ENCODE data around the gene C3orf62.

The C3orf62 gene

DNA sequence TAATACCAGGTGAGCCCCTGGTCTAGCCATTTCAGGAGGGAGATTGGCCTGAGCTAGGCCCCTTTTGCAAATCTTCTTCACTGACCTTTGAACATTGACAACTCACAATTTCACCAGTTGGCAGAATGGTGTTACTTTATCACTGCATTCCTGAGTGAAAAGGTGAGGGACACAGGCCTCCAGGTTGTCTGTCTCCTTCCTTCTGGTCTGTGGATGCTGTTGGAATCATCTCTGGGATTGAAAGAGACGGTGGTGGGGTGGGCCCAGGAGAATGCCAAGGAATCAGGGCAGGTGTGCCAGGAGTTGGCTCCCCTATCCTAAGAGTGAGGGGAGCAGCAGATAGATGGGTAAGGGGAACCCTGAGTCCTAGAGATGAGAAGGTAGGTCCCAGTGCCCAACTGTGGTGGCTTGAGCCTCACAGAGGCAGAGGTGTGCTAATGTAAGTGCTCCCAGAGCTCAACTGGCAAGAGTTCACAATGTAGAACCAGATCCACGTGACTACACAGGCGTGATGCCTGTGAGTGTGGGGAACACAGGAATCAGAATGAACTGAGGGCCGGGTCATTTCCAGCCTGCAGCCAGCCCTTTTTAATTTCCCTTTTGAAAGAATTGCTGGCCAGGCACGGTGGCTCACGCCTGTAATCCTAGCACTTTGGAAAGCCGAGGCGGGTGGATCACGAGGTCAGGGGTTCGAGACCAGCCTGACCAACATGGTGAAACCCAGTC, 11.2 kb downstream of the C3orf62 start:
- Histone ChIP-seq H3K4me1 (ENCODE audit: control insufficient read depth, low read depth, low read length) (no peaks in the 10 kb centered on the region), H3K18ac (ENCODE audit: low read length) (no peak overlapping the region), H3K79me2 (ENCODE audit: control insufficient read depth, insufficient read depth, low read length) (no peaks in the 10 kb centered on the region), H3K4me3 (ENCODE audit: low read length) (no peak overlapping the region), H3K27ac (ENCODE audit: low read depth, low read length) (no peak overlapping the region), H4K5ac (ENCODE audit: low read length) (no peak overlapping the region), H3K36me3 (ENCODE audit: control insufficient read depth, insufficient read depth, low read length) (no peaks in the 10 kb centered on the region), H3K23ac (ENCODE audit: low read length) (no peak overlapping the region), H2BK5ac (ENCODE audit: low read length) (no peak overlapping the region), H3K9ac (ENCODE audit: low read length) (no peak overlapping the region), H2BK120ac (ENCODE audit: low read depth, low read length) (no peak overlapping the region), H3K4ac (ENCODE audit: low read depth, low read length) (no peak overlapping the region), H3K27me3 (ENCODE audit: insufficient read depth, low read length, poor library complexity) (no peaks in the 10 kb centered on the region), H3K4me2 (ENCODE audit: low read length) (no peak overlapping the region), H2AK5ac (ENCODE audit: low read length) (no peak overlapping the region), H4K8ac (ENCODE audit: low read depth, low read length) (no peak overlapping the region), H2BK15ac (replicated peaks; ENCODE audit: low read depth) (no peak overlapping the region), H3K79me1 (ENCODE audit: low read length) (no peaks in the 10 kb centered on the region), H3K56ac (ENCODE audit: low read length) (no peak overlapping the region)
- WGBS (ENCODE audit: extremely low coverage, insufficient coverage, low lambda C conversion rate), result no CpG with 5 or more reads among the region's 10 CpGs
- DNase-seq, result no peak

DNA sequence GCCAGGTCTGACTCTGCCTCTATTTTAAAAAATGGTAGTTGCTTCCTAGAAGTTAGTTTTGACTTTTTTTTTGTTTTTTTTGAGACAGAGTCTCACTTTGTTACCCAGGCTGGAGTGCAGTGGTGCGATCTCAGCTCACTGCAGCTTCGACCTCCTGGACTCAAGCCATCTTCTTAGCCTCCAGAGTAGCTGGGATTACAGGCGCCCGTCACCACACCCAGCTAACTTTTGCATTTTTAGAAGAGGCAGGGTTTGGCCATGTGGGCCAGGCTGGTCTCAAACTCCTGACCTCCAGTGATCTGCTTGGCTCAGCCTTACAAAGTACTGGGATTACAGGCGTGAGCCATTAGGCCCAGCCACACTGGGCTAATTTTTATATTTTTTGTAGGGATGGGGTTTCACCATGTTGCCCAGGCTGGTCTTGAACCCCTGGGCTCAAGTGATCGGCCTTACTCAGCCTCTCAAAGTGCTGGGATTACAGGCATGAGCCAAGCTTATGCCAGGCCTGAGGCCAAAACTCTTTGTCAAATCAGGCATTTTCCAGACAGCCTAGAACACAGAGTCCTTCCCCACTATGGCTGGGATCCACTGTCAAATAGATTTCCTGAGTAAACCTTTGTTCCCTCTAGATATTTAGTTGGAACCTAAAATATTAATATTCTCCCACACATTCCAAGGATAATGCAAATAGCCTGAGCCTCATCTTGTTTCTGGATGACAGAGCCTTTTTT, 13.7 kb downstream of the C3orf62 start:
- no peak overlapping the region for H3K23ac ChIP-seq (ENCODE audit: low read length)
- no peak for DNase-seq
- H2BK15ac ChIP-seq (replicated peaks; ENCODE audit: low read depth), result no peak overlapping the region
- no peak overlapping the region for H2AK5ac ChIP-seq (ENCODE audit: low read length)
- no peaks in the 10 kb centered on the region for H3K79me1 ChIP-seq (ENCODE audit: low read length)
- no peaks in the 10 kb centered on the region for H3K4me1 ChIP-seq (ENCODE audit: control insufficient read depth, low read depth, low read length)
- WGBS (ENCODE audit: extremely low coverage, insufficient coverage, low lambda C conversion rate), result no CpG with 5 or more reads among the region's 6 CpGs
- no peak overlapping the region for H3K4me2 ChIP-seq (ENCODE audit: low read length)
- H3K18ac ChIP-seq (ENCODE audit: low read length), result no peak overlapping the region
- no peaks in the 10 kb centered on the region for H3K79me2 ChIP-seq (ENCODE audit: control insufficient read depth, insufficient read depth, low read length)
- no peak overlapping the region for H3K9ac ChIP-seq (ENCODE audit: low read length)
- H2BK120ac ChIP-seq (ENCODE audit: low read depth, low read length), result no peak overlapping the region
- no peak overlapping the region for H3K27ac ChIP-seq (ENCODE audit: low read depth, low read length)
- H3K36me3 ChIP-seq (ENCODE audit: control insufficient read depth, insufficient read depth, low read length), result no peaks in the 10 kb centered on the region
- H3K56ac ChIP-seq (ENCODE audit: low read length), result no peak overlapping the region
- H3K27me3 ChIP-seq (ENCODE audit: insufficient read depth, low read length, poor library complexity), result no peaks in the 10 kb centered on the region
- H3K4ac ChIP-seq (ENCODE audit: low read depth, low read length), result no peak overlapping the region
- no peak overlapping the region for H2BK5ac ChIP-seq (ENCODE audit: low read length)
- no peak overlapping the region for H3K4me3 ChIP-seq (ENCODE audit: low read length)
- no peak overlapping the region for H4K8ac ChIP-seq (ENCODE audit: low read depth, low read length)
- H4K5ac ChIP-seq (ENCODE audit: low read length), result no peak overlapping the region

DNA sequence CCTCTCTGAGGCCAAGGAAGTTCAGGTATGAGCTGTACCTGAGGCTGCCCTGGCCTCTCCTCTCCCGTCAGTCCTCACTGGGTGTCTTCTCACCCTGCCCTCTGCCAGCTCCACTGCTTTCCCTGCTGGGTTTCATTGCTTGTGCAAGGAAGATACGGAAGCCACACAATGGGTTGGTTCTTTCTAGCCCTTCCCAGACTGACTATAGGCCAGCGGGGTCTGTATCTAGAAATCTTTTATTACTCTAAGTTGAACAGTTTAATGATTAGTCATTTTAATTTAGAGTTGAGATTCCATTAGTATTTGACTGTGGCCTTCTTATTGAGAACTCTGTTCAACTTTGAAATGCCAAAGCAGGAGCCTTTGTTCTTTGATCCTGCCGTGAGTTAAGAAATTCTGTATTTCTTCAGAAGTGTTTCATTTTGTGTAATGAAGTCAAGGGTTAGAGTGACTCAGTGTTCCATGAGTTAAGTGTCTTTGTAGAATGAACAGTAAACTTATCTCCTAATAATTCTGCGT, 16.2 kb downstream of the C3orf62 start:
- H3K36me3 ChIP-seq (ENCODE audit: control insufficient read depth, insufficient read depth, low read length), result no peaks in the 10 kb centered on the region
- H3K4me1 ChIP-seq (ENCODE audit: control insufficient read depth, low read depth, low read length), result no peaks in the 10 kb centered on the region
- H3K18ac ChIP-seq (ENCODE audit: low read length), result no peak overlapping the region
- H2BK15ac ChIP-seq (replicated peaks; ENCODE audit: low read depth), result no peak overlapping the region
- no peaks in the 10 kb centered on the region for H3K79me1 ChIP-seq (ENCODE audit: low read length)
- H2BK120ac ChIP-seq (ENCODE audit: low read depth, low read length), result no peak overlapping the region
- no peak overlapping the region for H3K23ac ChIP-seq (ENCODE audit: low read length)
- H3K9ac ChIP-seq (ENCODE audit: low read length), result no peak overlapping the region
- DNase-seq, result no peak
- no peak overlapping the region for H3K4me3 ChIP-seq (ENCODE audit: low read length)
- H3K27ac ChIP-seq (ENCODE audit: low read depth, low read length), result no peak overlapping the region
- WGBS (ENCODE audit: extremely low coverage, insufficient coverage, low lambda C conversion rate), result no CpG with 5 or more reads among the region's 5 CpGs
- H3K27me3 ChIP-seq (ENCODE audit: insufficient read depth, low read length, poor library complexity), result no peaks in the 10 kb centered on the region
- H4K8ac ChIP-seq (ENCODE audit: low read depth, low read length), result no peak overlapping the region
- no peak overlapping the region for H2AK5ac ChIP-seq (ENCODE audit: low read length)
- no peaks in the 10 kb centered on the region for H3K79me2 ChIP-seq (ENCODE audit: control insufficient read depth, insufficient read depth, low read length)
- H3K4me2 ChIP-seq (ENCODE audit: low read length), result no peak overlapping the region
- no peak overlapping the region for H3K56ac ChIP-seq (ENCODE audit: low read length)
- no peak overlapping the region for H4K5ac ChIP-seq (ENCODE audit: low read length)
- no peak overlapping the region for H3K4ac ChIP-seq (ENCODE audit: low read depth, low read length)
- H2BK5ac ChIP-seq (ENCODE audit: low read length), result no peak overlapping the region

DNA sequence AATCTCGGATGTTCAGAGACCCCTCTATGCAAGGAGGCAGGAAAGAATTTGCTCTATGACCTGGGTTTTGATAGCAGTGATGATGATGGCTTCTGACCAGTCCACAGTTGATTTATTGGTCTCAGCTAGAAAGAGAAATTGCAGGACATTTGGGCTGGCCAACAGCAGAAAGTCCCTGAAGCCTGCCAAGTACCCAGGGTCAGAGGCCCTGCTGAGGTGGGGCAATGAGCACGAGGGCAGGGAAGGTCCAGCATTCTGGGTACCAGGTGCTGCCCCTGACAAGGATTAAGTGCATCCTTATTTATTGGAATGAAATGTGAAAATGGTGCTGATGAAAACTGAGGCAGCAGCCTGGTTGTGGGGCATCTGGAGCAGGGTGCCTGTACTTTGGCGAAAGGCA, 19.8 kb downstream of the C3orf62 start:
- Histone ChIP-seq H3K56ac (ENCODE audit: low read length) (no peak overlapping the region), H3K79me2 (ENCODE audit: control insufficient read depth, insufficient read depth, low read length) (no peaks in the 10 kb centered on the region), H3K4me1 (ENCODE audit: control insufficient read depth, low read depth, low read length) (no peaks in the 10 kb centered on the region), H2BK5ac (ENCODE audit: low read length) (no peak overlapping the region), H3K36me3 (ENCODE audit: control insufficient read depth, insufficient read depth, low read length) (no peaks in the 10 kb centered on the region), H3K27me3 (ENCODE audit: insufficient read depth, low read length, poor library complexity) (no peaks in the 10 kb centered on the region), H2BK120ac (ENCODE audit: low read depth, low read length) (no peak overlapping the region), H3K4ac (ENCODE audit: low read depth, low read length) (no peak overlapping the region), H4K8ac (ENCODE audit: low read depth, low read length) (no peak overlapping the region), H2AK5ac (ENCODE audit: low read length) (no peak overlapping the region), H3K23ac (ENCODE audit: low read length) (no peak overlapping the region), H3K27ac (ENCODE audit: low read depth, low read length) (no peak overlapping the region), H3K79me1 (ENCODE audit: low read length) (no peaks in the 10 kb centered on the region), H2BK15ac (replicated peaks; ENCODE audit: low read depth) (no peak overlapping the region), H4K5ac (ENCODE audit: low read length) (no peak overlapping the region), H3K4me2 (ENCODE audit: low read length) (no peak overlapping the region), H3K4me3 (ENCODE audit: low read length) (no peak overlapping the region), H3K9ac (ENCODE audit: low read length) (no peak overlapping the region), H3K18ac (ENCODE audit: low read length) (no peak overlapping the region)
- no CpG with 5 or more reads among the region's 3 CpGs for WGBS (ENCODE audit: extremely low coverage, insufficient coverage, low lambda C conversion rate)
- no peak for DNase-seq

DNA sequence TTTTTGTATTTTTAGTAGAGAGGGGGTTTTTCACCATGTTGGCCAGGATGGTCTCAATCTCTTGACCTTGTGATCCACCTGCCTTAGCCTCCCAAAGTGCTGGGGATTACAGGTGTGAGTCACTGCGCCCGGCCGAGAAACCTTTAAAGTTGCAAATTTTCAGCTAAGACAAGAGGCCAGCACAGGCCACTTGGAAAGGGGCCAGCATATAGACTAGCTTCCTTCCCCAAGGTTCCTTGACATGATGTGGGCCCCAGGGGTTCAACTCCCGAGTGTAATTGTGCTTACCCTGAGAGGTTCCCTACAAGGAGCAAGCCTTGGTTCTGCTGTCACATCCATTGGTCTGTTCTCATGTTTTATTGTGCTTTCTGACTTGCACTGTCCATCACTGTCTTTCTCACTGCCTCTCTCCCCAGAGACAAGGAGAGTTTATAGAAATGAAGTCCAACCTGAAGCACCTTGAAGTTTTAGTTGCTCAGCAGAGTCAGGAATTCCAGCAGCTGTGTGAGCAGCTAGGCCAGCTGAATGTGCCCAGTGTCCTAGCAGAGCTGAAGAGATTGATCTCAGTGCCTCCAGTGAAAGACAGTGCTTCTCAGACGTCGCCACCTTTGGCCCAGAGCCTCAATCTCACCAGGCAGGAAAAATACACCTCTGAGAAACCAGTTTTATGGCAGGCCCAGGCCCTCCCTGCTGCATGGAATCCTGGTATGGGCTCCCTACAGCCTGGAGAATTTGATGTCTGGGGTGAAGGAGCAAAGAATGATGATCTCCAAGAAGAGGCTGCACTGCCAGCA, 21.1 kb downstream of the C3orf62 start:
- Histone ChIP-seq H3K23ac (ENCODE audit: low read length) (no peak overlapping the region), H3K4me3 (ENCODE audit: low read length) (no peak overlapping the region), H3K4me2 (ENCODE audit: low read length) (no peak overlapping the region), H2BK5ac (ENCODE audit: low read length) (no peak overlapping the region), H3K4me1 (ENCODE audit: control insufficient read depth, low read depth, low read length) (no peaks in the 10 kb centered on the region), H3K18ac (ENCODE audit: low read length) (no peak overlapping the region), H4K8ac (ENCODE audit: low read depth, low read length) (no peak overlapping the region), H2AK5ac (ENCODE audit: low read length) (no peak overlapping the region), H3K36me3 (ENCODE audit: control insufficient read depth, insufficient read depth, low read length) (no peaks in the 10 kb centered on the region), H2BK120ac (ENCODE audit: low read depth, low read length) (no peak overlapping the region), H3K56ac (ENCODE audit: low read length) (no peak overlapping the region), H3K4ac (ENCODE audit: low read depth, low read length) (no peak overlapping the region), H3K9ac (ENCODE audit: low read length) (no peak overlapping the region), H3K27me3 (ENCODE audit: insufficient read depth, low read length, poor library complexity) (no peaks in the 10 kb centered on the region), H3K79me1 (ENCODE audit: low read length) (no peaks in the 10 kb centered on the region), H3K27ac (ENCODE audit: low read depth, low read length) (no peak overlapping the region), H3K79me2 (ENCODE audit: control insufficient read depth, insufficient read depth, low read length) (no peaks in the 10 kb centered on the region), H2BK15ac (replicated peaks; ENCODE audit: low read depth) (no peak overlapping the region), H4K5ac (ENCODE audit: low read length) (no peak overlapping the region)
- DNase-seq, result no peak
- WGBS (ENCODE audit: extremely low coverage, insufficient coverage, low lambda C conversion rate), result no CpG with 5 or more reads among the region's 6 CpGs

All from mesendoderm (in vitro differentiated cells).